HG02943 (cell line): ENCODE measurements around the gene HLA-F.

Experiments
- ATAC-seq: cut with Tn5 transposase; IDR thresholded peaks from one replicate; pipeline ENCODE4 v1.9.1; 2021; ENCODE audit warnings: mild to moderate bottlenecking, low read depth, moderate library complexity; ENCODE audit not compliant: unreplicated experiment

HLA-F gene

GRCh38 chr6:29758761-29759160 lies 35.5 kb downstream of the HLA-F start:
- ATAC-seq, result no peak

- no peak for ATAC-seq
Observed at GRCh38 chr6:29759457-29759856, 36.2 kb downstream of the HLA-F start.

DNA sequence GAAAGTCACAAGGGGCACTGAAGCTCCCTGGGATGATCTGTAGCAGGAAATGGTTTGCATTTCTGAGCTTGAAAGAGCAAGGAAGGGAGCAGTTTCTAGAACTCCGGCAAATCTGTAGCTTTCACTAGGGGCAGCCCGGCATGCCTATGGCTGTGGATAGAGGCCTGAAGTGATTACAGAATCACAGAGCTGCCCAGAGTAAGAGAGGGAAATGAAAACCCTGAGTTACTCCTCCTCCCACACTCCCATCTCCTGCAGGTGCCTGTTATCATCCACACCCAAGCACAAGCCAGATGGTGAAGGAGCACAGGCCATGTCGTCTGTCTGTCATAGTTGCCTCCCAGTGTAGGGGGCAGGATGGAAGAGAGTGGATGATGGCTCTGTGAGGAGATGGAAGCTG lies 37.1 kb downstream of the HLA-F start:
- ATAC-seq, result no peak

- no peak for ATAC-seq
Observed at GRCh38 chr6:29762051-29762450, 38.8 kb downstream of the HLA-F start.

DNA sequence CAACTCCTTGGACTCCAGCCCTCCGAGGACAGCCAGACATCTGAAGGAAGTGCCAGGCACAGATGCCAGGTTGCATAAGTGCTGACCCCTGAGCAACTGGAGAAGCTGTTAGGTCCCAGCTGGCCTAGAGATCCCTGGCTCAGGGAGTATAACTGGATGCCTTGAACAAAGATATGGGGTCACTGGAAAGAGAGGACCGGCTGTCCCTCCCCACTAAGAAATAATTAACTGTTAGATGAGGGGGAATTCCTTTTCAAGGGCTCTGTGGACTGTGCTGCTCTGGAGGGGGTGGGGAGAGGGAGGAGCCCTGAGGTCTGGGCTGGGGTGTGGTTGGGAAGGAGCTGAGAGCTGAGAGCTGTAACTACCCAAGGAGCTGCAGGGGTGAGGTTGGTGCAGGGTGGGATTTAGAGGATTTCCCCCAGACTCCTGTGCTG lies 39.6 kb downstream of the HLA-F start:
- no peak for ATAC-seq

GRCh38 chr6:29763491-29764289 lies 40.5 kb downstream of the HLA-F start:
- ATAC-seq, result no peak

- no peak for ATAC-seq
Observed at GRCh38 chr6:29764422-29765196, 41.4 kb downstream of the HLA-F start.

- ATAC-seq, result no peak
Observed at GRCh38 chr6:29769336-29769735, 46.1 kb downstream of the HLA-F start.

DNA sequence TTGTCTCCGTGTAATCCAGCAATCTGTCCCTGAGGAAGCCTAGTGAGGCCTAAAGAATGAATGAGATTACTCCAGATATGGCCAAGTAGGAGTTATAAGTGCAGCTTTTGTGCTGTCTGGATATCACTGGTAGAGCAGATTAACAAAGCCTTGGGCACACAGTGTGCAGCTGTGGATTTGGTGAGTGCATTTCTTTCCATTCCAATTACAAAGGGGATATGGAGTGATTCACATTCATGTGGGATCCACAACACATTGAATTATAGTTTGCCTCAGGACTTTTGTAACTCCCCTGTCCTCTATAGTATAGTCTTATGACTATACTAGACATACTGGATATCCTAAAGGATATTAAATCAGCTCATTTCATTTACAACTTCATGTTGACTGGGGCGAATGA lies 47.1 kb downstream of the HLA-F start:
- ATAC-seq, result no peak

GRCh38 chr6:29776684-29777083 lies 53.5 kb downstream of the HLA-F start:
- no peak for ATAC-seq
